Measurements from ENCODE around the gene SHC4. TPM values are rescaled to one million over a fixed set of nuclear protein-coding genes. Genes with fewer than 3 reads are reported as not detected.
A peak's percentile ranks its signal among the peaks of the same experiment; 100 is the strongest.

The SHC4 gene
- total RNA-seq, 1 donor, result 0.72 TPM

- Histone ChIP-seq H3K79me2 (ENCODE audit: insufficient read depth, low read length) (no peaks in the 10 kb centered on the region), H3K9me3 (ENCODE audit: low read depth, low read length) (no peaks in the 10 kb centered on the region), H2AFZ (ENCODE audit: low read length) (no peak overlapping the region), H3K4me3 (ENCODE audit: insufficient read depth, low read length) (no peak overlapping the region), H3K4me2 (ENCODE audit: insufficient read depth, low read length) (no peak overlapping the region), H3K4me1 (ENCODE audit: insufficient read depth, low read length) (peaks cover 21% of the 10 kb centered on the region), H3K27me3 (ENCODE audit: insufficient read depth, low read length) (no peaks in the 10 kb centered on the region), H4K20me1 (ENCODE audit: insufficient read depth, low read length) (no peaks in the 10 kb centered on the region), H3K36me3 (ENCODE audit: insufficient read depth, low read length) (no peaks in the 10 kb centered on the region), H3K27ac (ENCODE audit: low read depth, low read length) (no peak overlapping the region)
- TF ChIP-seq, protein P1, sequence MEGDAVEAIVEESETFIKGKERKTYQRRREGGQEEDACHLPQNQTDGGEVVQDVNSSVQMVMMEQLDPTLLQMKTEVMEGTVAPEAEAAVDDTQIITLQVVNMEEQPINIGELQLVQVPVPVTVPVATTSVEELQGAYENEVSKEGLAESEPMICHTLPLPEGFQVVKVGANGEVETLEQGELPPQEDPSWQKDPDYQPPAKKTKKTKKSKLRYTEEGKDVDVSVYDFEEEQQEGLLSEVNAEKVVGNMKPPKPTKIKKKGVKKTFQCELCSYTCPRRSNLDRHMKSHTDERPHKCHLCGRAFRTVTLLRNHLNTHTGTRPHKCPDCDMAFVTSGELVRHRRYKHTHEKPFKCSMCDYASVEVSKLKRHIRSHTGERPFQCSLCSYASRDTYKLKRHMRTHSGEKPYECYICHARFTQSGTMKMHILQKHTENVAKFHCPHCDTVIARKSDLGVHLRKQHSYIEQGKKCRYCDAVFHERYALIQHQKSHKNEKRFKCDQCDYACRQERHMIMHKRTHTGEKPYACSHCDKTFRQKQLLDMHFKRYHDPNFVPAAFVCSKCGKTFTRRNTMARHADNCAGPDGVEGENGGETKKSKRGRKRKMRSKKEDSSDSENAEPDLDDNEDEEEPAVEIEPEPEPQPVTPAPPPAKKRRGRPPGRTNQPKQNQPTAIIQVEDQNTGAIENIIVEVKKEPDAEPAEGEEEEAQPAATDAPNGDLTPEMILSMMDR (IDR thresholded peaks at IDR 0.05; ENCODE audit: extremely low read depth, low read depth, low read length), result no peak
- no peak for DNase-seq (ENCODE audit: insufficient read length, low spot score, missing footprints)
Measured at GRCh38 chr15:48968066-48968465, 4.3 kb upstream of the SHC4 start.

DNA sequence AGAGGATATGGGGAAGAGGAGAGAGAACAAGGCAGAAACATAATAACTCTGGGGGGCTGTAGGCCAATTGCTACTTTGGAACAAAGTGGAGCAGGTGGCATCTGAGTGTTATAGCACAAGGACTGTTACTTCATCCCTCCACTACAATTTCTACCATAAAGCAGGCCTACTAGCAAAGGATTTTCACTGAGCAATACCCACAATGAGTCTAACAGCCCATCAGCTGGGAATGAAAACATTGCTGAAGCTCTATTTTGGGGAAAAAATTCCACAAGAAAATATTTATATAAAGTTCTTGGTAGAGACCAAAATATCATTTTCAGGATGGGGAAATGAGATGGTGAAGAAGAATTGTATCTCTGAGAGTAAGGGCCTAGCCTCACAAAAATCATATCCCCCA is 3.6 kb upstream of the SHC4 start:
- TF ChIP-seq, protein P1 (IDR thresholded peaks at IDR 0.05; ENCODE audit: extremely low read depth, low read depth, low read length), result no peak
- DNase-seq (ENCODE audit: insufficient read length, low spot score, missing footprints), result peak; percentile 73
- Histone ChIP-seq H3K79me2 (ENCODE audit: insufficient read depth, low read length) (no peaks in the 10 kb centered on the region), H3K4me1 (ENCODE audit: insufficient read depth, low read length) (peaks cover 21% of the 10 kb centered on the region), H2AFZ (ENCODE audit: low read length) (no peak overlapping the region), H3K36me3 (ENCODE audit: insufficient read depth, low read length) (no peaks in the 10 kb centered on the region), H3K27me3 (ENCODE audit: insufficient read depth, low read length) (no peaks in the 10 kb centered on the region), H3K9me3 (ENCODE audit: low read depth, low read length) (no peaks in the 10 kb centered on the region), H4K20me1 (ENCODE audit: insufficient read depth, low read length) (no peaks in the 10 kb centered on the region), H3K27ac (ENCODE audit: low read depth, low read length) (no peak overlapping the region), H3K4me3 (ENCODE audit: insufficient read depth, low read length) (no peak overlapping the region), H3K4me2 (ENCODE audit: insufficient read depth, low read length) (no peak overlapping the region)

DNA sequence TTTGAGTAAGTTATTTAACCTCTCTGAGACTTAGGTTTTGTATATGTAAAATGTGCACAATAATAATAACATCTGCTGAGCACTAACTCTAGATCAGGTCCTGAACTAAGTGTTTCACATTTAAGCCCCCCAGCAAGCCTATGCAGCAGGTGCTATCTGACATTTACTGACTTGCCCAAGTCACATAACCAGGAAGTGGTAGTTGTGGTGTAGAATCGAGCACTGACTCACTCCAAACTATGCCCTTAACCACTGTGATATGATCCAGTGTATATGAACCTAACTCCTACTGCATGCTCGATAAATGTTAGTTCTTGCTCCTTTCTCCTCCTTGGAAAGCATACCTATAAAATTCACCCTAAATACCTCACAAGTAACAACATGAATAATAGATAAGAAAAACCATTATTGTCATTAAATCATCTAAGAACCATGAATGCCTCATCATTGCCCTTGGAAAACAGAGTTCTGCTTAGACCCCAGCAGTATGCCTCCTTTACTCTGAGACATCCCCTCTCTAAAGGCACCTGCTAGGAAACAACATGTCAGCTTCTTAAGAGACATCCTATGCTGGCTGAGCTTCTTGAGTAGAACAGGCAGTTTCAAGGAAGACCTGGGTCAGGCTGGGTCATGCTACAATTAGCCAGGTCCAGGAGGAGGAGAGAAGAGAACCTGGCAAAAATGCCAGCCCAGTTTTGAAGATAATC is 3.0 kb upstream of the SHC4 start:
- H3K4me3 ChIP-seq (ENCODE audit: insufficient read depth, low read length), result no peak overlapping the region
- TF ChIP-seq, protein P1 (IDR thresholded peaks at IDR 0.05; ENCODE audit: extremely low read depth, low read depth, low read length), result no peak
- DNase-seq (ENCODE audit: insufficient read length, low spot score, missing footprints), result no peak
- H3K36me3 ChIP-seq (ENCODE audit: insufficient read depth, low read length), result no peaks in the 10 kb centered on the region
- H3K4me1 ChIP-seq (ENCODE audit: insufficient read depth, low read length), result peaks cover 21% of the 10 kb centered on the region
- no peak overlapping the region for H3K27ac ChIP-seq (ENCODE audit: low read depth, low read length)
- no peak overlapping the region for H3K4me2 ChIP-seq (ENCODE audit: insufficient read depth, low read length)
- H2AFZ ChIP-seq (ENCODE audit: low read length), result no peak overlapping the region
- H4K20me1 ChIP-seq (ENCODE audit: insufficient read depth, low read length), result no peaks in the 10 kb centered on the region
- no peaks in the 10 kb centered on the region for H3K9me3 ChIP-seq (ENCODE audit: low read depth, low read length)
- no peaks in the 10 kb centered on the region for H3K27me3 ChIP-seq (ENCODE audit: insufficient read depth, low read length)
- H3K79me2 ChIP-seq (ENCODE audit: insufficient read depth, low read length), result no peaks in the 10 kb centered on the region

DNA sequence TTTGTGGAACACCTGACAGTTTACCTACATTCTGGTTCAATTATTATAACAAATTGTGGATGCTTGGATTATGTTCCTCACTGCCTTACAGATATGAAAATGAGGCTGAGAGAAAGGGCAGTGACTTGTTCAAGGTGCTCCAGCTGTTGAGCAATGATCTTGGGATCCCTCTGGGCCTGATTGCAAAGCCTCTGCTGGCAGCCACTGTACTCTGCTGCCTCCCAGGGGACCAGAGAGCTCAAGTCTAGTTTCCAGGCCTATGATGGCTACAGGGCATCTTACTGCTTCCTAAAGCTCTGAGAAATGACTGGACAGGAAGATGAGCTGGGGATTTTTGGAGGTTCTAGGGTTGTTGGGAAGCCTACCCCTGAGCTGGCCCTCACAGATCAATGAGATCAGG is 2.3 kb upstream of the SHC4 start:
- no peak overlapping the region for H3K4me2 ChIP-seq (ENCODE audit: insufficient read depth, low read length)
- no peaks in the 10 kb centered on the region for H3K9me3 ChIP-seq (ENCODE audit: low read depth, low read length)
- H3K4me3 ChIP-seq (ENCODE audit: insufficient read depth, low read length), result no peak overlapping the region
- peaks cover 21% of the 10 kb centered on the region for H3K4me1 ChIP-seq (ENCODE audit: insufficient read depth, low read length)
- no peak overlapping the region for H2AFZ ChIP-seq (ENCODE audit: low read length)
- no peaks in the 10 kb centered on the region for H3K36me3 ChIP-seq (ENCODE audit: insufficient read depth, low read length)
- H3K27me3 ChIP-seq (ENCODE audit: insufficient read depth, low read length), result no peaks in the 10 kb centered on the region
- no peak overlapping the region for H3K27ac ChIP-seq (ENCODE audit: low read depth, low read length)
- TF ChIP-seq, protein P1 (IDR thresholded peaks at IDR 0.05; ENCODE audit: extremely low read depth, low read depth, low read length), result no peak
- H4K20me1 ChIP-seq (ENCODE audit: insufficient read depth, low read length), result no peaks in the 10 kb centered on the region
- DNase-seq (ENCODE audit: insufficient read length, low spot score, missing footprints), result peak; percentile 65
- H3K79me2 ChIP-seq (ENCODE audit: insufficient read depth, low read length), result no peaks in the 10 kb centered on the region

All from osteoblast (primary cell).